Karpas-422 (cell line): ENCODE measurements around the gene CEP20. TPM values are rescaled to one million over a fixed set of nuclear protein-coding genes. Genes with fewer than 3 reads are reported as not detected.
"Not testable (repeated sequence)": the region's sequence is repeated elsewhere in the genome, so short reads cannot be mapped to it uniquely, and the experiment has no call there.

Experiments used
- DNase-seq: peaks from one replicate; pipeline ENCODE4 v3.0.0-alpha.2; 2015
- H2AFZ ChIP-seq: fragments of 200-600 bp; sonication (generic); 2 replicates; pipeline ENCODE4 v1.6.1; 2014; ENCODE audit warnings: antibody characterized with exemption, low read length, mixed read lengths
- H3K27ac ChIP-seq: fragments of 200-600 bp; sonication (generic); 2 replicates; pipeline ENCODE4 v1.5.1; 2014; ENCODE audit warnings: mild to moderate bottlenecking, low read length, moderate library complexity
- H3K27me3 ChIP-seq: fragments of 200-600 bp; sonication (generic); 2 replicates; pipeline ENCODE4 v1.6.1; 2014; ENCODE audit warnings: low read length, mixed read lengths
- H3K36me3 ChIP-seq: fragments of 200-600 bp; sonication (generic); 2 replicates; pipeline ENCODE4 v1.6.1; 2014; ENCODE audit warnings: low read length, mixed read lengths; ENCODE audit not compliant: insufficient read depth
- H3K4me1 ChIP-seq: fragments of 200-600 bp; sonication (generic); 2 replicates; pipeline ENCODE4 v1.6.1; 2014; ENCODE audit warnings: mild to moderate bottlenecking, low read length, mixed read lengths
- H3K4me2 ChIP-seq: fragments of 200-600 bp; sonication (generic); 2 replicates; pipeline ENCODE4 v1.6.1; 2014; ENCODE audit warnings: low read length, low read depth, mild to moderate bottlenecking; ENCODE audit not compliant: poor library complexity, severe bottlenecking
- H3K4me3 ChIP-seq: fragments of 200-600 bp; sonication (generic); 2 replicates; pipeline ENCODE4 v1.5.1; 2014; ENCODE audit warnings: mild to moderate bottlenecking, antibody characterized with exemption, low read length, mixed read lengths
- H3K79me2 ChIP-seq: fragments of 200-600 bp; sonication (generic); 2 replicates; pipeline ENCODE4 v1.6.1; 2014; ENCODE audit warnings: mild to moderate bottlenecking, low read length, mixed read lengths
- H3K9ac ChIP-seq: fragments of 200-600 bp; sonication (generic); 2 replicates; pipeline ENCODE4 v1.6.0; 2014; ENCODE audit warnings: low read length
- H3K9me2 ChIP-seq: fragments of 200-600 bp; sonication (generic), shearing (Covaris generic); replicated peaks from 2 replicates; pipeline ENCODE4 v1.6.0; 2014; ENCODE audit warnings: mild to moderate bottlenecking, low read length, moderate library complexity; ENCODE audit not compliant: insufficient read depth
- H3K9me3 ChIP-seq: fragments of 300-700, 200-600 bp; sonication (generic); 2 replicates; pipeline ENCODE4 v1.6.1; 2014; ENCODE audit warnings: low read length, mixed read lengths
- H4K20me1 ChIP-seq: fragments of 200-600 bp; sonication (generic); 2 replicates; pipeline ENCODE4 v1.6.1; 2014; ENCODE audit warnings: mild to moderate bottlenecking, antibody characterized with exemption, low read length, low read depth; ENCODE audit not compliant: insufficient read depth
- total RNA-seq: library from RNA; depleted of rRNA; stranded (reverse); fragments of >200 nt; shearing (Covaris generic); gene quantifications from 2 replicates; pipeline ENCODE4 v1.2.3, GENCODE V29; 2014; ENCODE audit warnings: low replicate concordance

Gene CEP20
- total RNA-seq, 1 experiment from 2014 or later: 45.3 TPM

DNA sequence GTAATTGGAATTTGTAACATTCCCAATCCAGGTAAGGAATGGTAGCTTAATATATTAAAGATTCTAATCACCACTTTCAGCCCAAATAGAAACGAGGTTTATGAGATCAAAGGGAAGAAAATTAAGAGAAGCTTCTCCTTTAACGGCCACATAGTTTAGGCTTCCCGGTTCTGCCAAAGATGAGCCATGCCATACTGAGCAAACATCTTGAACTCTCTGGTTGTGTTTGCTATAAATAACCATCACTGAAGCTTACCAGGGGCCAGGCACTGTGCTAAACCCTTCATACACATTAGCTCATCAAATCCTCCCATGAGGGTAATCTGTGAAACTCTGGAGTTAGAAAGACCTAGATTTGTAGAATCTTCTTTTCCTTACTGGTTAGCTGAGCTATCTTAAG, 34.3 kb downstream of the CEP20 start:
- H3K4me2 ChIP-seq: no peak overlapping the region
- no peak overlapping the region for H3K9ac ChIP-seq
- H3K79me2 ChIP-seq: no peaks in the 10 kb centered on the region
- no peaks in the 10 kb centered on the region for H4K20me1 ChIP-seq
- DNase-seq: no peak
- peaks cover 24% of the 10 kb centered on the region for H3K4me1 ChIP-seq
- no peaks in the 10 kb centered on the region for H3K27me3 ChIP-seq
- no peak overlapping the region for H3K4me3 ChIP-seq
- H3K27ac ChIP-seq: no peak overlapping the region
- H3K9me2 ChIP-seq: no peaks in the 10 kb centered on the region
- H2AFZ ChIP-seq: no peak overlapping the region
- H3K9me3 ChIP-seq: no peaks in the 10 kb centered on the region
- H3K36me3 ChIP-seq: no peaks in the 10 kb centered on the region

DNA sequence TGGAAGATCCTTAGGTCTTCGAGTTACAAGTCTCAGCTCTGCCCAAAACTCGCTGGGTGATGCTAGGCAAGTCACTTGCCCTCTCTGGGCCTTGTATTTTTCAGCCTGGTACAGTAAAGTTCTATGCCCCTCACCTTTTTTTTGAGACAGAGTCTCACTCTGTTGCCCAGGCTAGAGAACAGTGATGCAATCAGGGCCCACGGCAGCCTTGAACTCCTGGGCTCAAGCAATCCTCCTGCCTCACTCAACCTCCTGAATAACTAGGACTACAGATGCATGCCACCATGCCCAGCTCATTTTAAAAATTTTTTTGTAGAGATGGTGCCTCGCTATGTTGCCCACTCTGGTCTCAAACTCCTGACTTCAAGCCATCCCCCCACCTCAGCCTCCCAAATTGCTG, 35.4 kb downstream of the CEP20 start:
- Histone ChIP-seq H3K4me1 (peaks cover 24% of the 10 kb centered on the region), H3K4me2 (no peak overlapping the region)

DNA sequence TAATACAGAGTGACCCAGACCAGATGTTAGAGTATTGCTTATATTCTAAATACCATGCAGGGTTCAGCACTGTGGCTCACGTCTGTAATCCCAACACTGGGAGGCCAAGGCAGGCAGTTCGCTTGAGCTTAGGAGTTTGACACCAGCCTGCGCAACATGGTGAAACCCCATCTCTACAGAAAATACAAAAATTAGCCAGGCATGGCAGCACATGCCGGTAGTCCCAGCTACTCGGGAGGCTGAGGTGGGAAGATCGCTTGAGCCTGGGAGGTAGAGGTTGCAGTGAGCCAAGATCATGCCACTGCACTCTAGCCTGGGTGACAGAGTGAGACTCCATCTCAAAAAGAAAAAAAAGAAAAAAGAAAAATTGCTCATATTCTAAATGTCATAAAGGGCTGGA, 37.8 kb downstream of the CEP20 start:
- not testable (repeated sequence) for H3K9me2 ChIP-seq, H3K4me1 ChIP-seq, H3K9me3 ChIP-seq, H3K79me2 ChIP-seq, DNase-seq, H4K20me1 ChIP-seq, H3K27ac ChIP-seq, H2AFZ ChIP-seq, H3K9ac ChIP-seq, H3K27me3 ChIP-seq, H3K4me3 ChIP-seq, H3K36me3 ChIP-seq, H3K4me2 ChIP-seq

More for the DNA sequence above, 35.4 kb downstream of the CEP20 start:
- Histone ChIP-seq H3K36me3 (no peaks in the 10 kb centered on the region), H2AFZ (no peak overlapping the region), H4K20me1 (no peaks in the 10 kb centered on the region), H3K27ac (no peak overlapping the region), H3K4me3 (no peak overlapping the region), H3K9me3 (no peaks in the 10 kb centered on the region), H3K27me3 (no peaks in the 10 kb centered on the region), H3K9ac (no peak overlapping the region), H3K79me2 (no peaks in the 10 kb centered on the region), H3K9me2 (no peaks in the 10 kb centered on the region)
- DNase-seq: no peak

DNA sequence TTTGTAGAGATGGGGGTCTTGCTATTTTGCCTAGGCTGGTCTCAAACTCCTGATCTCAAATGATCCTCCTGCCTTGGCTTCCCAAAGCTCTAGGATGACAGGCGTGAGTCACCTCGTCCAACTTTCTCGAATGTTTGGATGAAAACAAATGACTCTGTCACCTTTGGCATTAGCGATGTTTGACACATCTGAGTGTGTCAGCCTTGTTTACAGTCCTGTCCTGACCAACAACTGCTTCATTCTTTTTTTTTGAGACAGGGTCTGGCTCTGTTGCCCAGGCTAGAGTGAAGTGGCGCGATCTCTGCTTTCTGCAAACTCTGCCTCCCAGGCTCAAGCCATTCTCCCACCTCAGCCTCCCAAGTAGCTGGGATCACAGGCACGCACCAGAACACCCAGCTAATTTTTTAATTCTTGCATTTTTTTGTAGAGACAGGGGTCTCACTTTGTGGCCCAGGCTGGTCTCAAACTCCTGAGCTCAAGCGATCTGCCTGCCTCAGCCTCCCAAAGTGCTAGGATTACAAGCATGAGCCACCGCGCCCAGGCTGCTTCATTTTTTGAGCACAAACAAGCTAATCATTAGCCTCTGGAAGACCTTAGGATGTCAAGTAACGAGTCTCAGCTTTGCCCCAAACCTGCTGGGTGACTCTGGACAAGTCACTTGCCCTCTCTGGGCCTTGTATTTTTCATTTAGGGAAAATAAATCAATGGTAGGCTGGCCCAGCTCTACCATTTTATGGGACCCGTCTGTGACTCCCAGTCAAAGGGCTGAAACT, 39.0 kb downstream of the CEP20 start:
- no peaks in the 10 kb centered on the region for H3K9me2 ChIP-seq
- no peaks in the 10 kb centered on the region for H3K9me3 ChIP-seq
- no peaks in the 10 kb centered on the region for H3K79me2 ChIP-seq
- H2AFZ ChIP-seq: no peak overlapping the region
- H4K20me1 ChIP-seq: no peaks in the 10 kb centered on the region
- no peak overlapping the region for H3K9ac ChIP-seq
- no peak overlapping the region for H3K27ac ChIP-seq
- DNase-seq: no peak
- no peak overlapping the region for H3K4me3 ChIP-seq
- H3K27me3 ChIP-seq: no peaks in the 10 kb centered on the region
- no peak overlapping the region for H3K4me2 ChIP-seq
- H3K4me1 ChIP-seq: no peaks in the 10 kb centered on the region
- no peaks in the 10 kb centered on the region for H3K36me3 ChIP-seq

DNA sequence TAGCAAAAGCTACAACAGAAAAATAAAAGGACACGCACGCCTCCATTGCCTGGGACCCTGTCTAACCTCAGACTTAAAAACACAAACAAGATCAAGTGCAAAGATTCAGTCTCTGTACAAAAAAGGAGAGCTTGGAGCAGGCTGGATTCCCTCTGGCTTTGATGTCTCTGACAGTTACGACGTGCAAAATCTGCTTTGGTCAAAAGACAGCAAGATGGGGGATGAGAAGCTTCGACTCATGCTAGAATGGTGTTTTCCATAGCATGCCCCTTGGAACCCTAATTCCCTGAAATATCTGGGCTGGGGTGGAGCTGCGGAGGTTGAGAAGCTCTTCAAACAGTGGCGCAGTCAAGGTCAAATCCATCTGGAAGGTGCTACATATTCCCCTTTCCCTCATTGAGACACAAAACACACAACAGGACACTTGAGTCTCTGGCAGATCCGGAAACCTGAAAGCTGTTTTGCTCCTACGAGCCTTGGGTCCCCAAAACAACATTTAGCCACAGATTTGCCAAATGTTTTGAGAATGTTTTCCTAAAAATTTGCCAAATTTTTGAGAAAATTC, 40.7 kb downstream of the CEP20 start:
- no peaks in the 10 kb centered on the region for H3K36me3 ChIP-seq
- no peaks in the 10 kb centered on the region for H3K4me1 ChIP-seq
- no peaks in the 10 kb centered on the region for H3K79me2 ChIP-seq
- no peaks in the 10 kb centered on the region for H3K27me3 ChIP-seq
- H3K4me3 ChIP-seq: no peak overlapping the region
- H3K9me2 ChIP-seq: no peaks in the 10 kb centered on the region
- H3K4me2 ChIP-seq: no peak overlapping the region
- H3K27ac ChIP-seq: no peak overlapping the region
- no peaks in the 10 kb centered on the region for H4K20me1 ChIP-seq
- no peak for DNase-seq
- H2AFZ ChIP-seq: no peak overlapping the region
- no peak overlapping the region for H3K9ac ChIP-seq
- no peaks in the 10 kb centered on the region for H3K9me3 ChIP-seq

DNA sequence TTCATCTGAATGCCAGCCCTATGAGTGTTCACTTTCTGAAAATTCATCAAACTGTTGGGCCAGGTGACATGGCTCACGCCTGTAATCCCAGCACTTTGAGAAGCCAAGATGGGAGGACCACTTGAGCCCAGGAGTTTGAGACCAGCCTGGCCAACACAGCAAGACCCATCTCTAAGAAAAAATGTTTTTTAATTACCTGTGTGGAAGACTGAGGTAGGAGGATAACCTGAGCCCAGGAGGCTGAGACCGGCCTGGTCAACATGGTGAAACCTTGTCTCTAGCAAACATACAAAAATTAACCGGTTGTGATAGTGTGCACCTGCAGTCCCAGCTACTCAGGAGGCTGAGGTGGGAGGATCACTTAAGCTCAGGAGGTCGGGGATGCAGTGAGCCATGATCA, 41.9 kb downstream of the CEP20 start:
- H3K9ac ChIP-seq: no peak overlapping the region
- no peak overlapping the region for H3K27ac ChIP-seq

DNA sequence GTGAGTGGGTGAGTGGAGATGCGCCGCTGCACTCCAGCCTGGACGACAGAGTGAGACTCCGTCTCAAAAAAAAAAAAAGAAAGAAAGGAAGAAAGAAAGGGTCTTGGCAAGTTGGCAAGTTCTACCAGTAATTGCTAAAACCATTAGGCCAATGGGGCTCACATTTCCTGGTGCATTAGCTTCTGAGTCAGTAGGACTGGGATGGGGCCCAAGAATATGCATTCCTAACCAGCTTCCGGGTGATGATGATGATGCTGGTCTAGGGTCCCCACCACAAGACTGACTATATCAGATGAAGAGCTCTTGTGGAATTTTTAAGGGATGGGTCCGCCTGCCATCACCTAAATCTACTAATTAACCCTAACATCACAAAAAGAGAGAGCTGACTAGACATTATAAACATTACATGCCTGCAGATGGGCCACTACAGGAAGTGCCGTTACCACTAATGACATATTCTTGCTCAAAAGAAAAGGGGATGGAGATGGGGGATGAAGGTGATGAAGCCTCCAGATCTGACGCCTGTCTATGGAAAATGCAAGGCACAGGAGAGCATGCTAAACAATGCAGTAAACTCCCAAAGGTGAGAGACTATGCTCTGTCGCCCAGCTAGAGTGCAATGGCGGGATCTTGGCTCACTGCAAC, 44.6 kb downstream of the CEP20 start:
- Histone ChIP-seq H3K4me3 (no peak overlapping the region), H3K9me2 (no peaks in the 10 kb centered on the region), H4K20me1 (no peaks in the 10 kb centered on the region), H2AFZ (no peak overlapping the region), H3K27ac (no peak overlapping the region), H3K4me2 (no peak overlapping the region), H3K9ac (no peak overlapping the region), H3K27me3 (no peaks in the 10 kb centered on the region), H3K79me2 (no peaks in the 10 kb centered on the region), H3K9me3 (no peaks in the 10 kb centered on the region), H3K36me3 (no peaks in the 10 kb centered on the region), H3K4me1 (no peaks in the 10 kb centered on the region)
- no peak for DNase-seq

More for the DNA sequence above, 41.9 kb downstream of the CEP20 start:
- H3K9me3 ChIP-seq: no peaks in the 10 kb centered on the region
- no peaks in the 10 kb centered on the region for H3K27me3 ChIP-seq
- H3K4me1 ChIP-seq: no peaks in the 10 kb centered on the region
- no peak overlapping the region for H2AFZ ChIP-seq
- H3K4me2 ChIP-seq: no peak overlapping the region
- no peaks in the 10 kb centered on the region for H4K20me1 ChIP-seq
- H3K9me2 ChIP-seq: no peaks in the 10 kb centered on the region
- H3K4me3 ChIP-seq: no peak overlapping the region
- H3K79me2 ChIP-seq: no peaks in the 10 kb centered on the region
- no peak for DNase-seq
- no peaks in the 10 kb centered on the region for H3K36me3 ChIP-seq

DNA sequence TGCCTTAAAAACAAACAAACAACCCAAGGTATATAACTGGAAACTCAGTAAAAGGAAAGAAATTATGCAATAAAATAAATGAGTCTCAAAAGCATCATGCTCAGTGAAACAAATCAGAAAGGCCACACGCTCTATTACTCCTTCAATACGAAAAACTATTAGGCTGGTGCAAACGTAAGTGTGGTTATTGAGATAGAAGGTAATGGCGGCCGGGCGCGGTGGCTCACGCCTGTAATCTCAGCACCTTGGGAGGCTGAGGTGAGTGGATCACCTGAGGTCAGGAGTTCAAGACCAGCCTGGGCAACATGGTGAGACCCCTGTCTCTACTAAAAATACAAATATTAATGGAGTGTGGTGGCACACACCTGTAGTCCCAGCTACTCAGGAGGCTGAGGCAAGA, 49.2 kb downstream of the CEP20 start:
- not testable (repeated sequence) for H3K27ac ChIP-seq, H3K9ac ChIP-seq, DNase-seq, H3K27me3 ChIP-seq, H3K4me1 ChIP-seq, H3K4me2 ChIP-seq, H3K36me3 ChIP-seq, H3K4me3 ChIP-seq, H2AFZ ChIP-seq, H3K79me2 ChIP-seq, H3K9me3 ChIP-seq, H4K20me1 ChIP-seq, H3K9me2 ChIP-seq
